ENCODE measurements around the gene CHRNA3.

DNA sequence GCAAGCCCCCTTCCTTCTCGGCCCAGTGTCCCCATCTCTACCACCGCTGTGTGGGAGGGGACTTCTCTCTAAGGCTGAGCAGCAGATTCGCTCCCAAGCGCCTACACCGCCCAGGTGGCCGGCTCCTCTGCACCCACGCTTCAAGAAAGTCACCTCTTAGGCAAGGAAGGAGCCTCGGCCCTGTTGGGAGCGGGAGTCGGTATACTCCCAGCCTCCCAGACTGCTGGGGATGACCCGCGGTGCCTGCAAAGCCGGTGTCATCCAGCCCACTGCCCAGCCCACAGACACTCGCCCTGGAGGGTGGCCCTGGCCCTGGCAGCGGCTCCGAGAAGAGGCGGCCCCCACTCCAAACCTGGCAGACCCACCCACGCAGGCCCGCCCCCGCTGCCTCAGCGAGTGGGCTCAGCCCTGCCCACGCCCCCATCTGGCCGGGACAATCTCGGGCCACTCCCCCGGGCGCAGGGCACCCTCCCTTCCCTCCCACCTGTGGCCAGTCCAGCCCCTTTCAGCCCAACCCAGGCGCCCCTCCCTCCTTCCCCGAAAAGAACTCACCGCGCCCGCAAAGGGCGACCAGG lies 19.8 kb upstream of the CHRNA3 start:
- TF ChIP-seq, protein P1, sequence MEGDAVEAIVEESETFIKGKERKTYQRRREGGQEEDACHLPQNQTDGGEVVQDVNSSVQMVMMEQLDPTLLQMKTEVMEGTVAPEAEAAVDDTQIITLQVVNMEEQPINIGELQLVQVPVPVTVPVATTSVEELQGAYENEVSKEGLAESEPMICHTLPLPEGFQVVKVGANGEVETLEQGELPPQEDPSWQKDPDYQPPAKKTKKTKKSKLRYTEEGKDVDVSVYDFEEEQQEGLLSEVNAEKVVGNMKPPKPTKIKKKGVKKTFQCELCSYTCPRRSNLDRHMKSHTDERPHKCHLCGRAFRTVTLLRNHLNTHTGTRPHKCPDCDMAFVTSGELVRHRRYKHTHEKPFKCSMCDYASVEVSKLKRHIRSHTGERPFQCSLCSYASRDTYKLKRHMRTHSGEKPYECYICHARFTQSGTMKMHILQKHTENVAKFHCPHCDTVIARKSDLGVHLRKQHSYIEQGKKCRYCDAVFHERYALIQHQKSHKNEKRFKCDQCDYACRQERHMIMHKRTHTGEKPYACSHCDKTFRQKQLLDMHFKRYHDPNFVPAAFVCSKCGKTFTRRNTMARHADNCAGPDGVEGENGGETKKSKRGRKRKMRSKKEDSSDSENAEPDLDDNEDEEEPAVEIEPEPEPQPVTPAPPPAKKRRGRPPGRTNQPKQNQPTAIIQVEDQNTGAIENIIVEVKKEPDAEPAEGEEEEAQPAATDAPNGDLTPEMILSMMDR (IDR thresholded peaks at IDR 0.05): no peak
- TF ChIP-seq EZH2 (IDR thresholded peaks at IDR 0.05): no peak
- TF ChIP-seq EZH2phosphoT487 (IDR thresholded peaks at IDR 0.05): no peak

Data from neural progenitor cell (in vitro differentiated cells).